ENCODE data around the gene MTHFD2L. TPM values are rescaled to one million over a fixed set of nuclear protein-coding genes. Genes with fewer than 3 reads are reported as not detected.

Gene MTHFD2L
- total RNA-seq, 1 donor from 2014 or later: 12.1 TPM

DNA sequence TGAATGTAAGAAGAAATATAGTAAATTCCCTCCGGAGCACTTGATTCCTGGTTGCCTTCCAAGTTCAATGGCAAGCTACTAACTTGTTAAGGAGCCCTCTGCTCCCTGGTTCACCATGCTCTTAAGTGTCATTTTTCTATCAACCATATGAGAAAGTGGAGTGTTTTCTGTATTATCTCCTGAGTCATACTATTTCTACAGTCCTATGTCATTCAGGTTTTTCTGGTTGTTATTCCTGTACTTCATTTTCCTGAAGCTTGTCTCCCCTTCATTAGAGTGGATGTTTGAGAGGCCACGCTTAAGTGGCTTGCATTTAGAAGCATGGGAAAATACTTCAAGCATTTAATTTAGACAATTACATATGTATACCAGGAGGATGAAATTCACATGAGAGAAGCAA is 135.6 kb downstream of the MTHFD2L start:
- DNase-seq (ENCODE audit: extremely low read depth, low read depth, low spot score): no peak

DNA sequence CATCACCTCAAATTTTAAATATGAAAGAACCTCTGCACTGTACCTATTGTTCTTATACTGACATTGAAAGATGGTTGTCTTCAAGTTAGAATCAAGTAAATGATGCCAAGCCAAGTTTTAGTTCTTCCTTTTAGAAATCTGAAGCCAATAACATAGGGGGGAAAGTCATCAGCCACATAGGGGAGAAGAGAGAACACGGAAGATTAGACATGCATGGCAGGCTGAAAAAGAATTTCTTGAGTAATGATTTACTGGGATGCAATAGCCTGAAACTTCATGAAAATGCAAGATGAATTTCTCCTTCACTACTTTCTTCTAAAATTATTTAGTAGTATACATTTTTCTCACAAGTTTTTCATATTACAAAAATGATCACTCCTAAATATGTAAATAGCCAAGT is 136.8 kb downstream of the MTHFD2L start:
- DNase-seq (ENCODE audit: extremely low read depth, low read depth, low spot score): no peak

- no peak for DNase-seq (ENCODE audit: extremely low read depth, low read depth, low spot score)
Measured at GRCh38 chr4:74297539-74297938, 139.6 kb downstream of the MTHFD2L start.

DNA sequence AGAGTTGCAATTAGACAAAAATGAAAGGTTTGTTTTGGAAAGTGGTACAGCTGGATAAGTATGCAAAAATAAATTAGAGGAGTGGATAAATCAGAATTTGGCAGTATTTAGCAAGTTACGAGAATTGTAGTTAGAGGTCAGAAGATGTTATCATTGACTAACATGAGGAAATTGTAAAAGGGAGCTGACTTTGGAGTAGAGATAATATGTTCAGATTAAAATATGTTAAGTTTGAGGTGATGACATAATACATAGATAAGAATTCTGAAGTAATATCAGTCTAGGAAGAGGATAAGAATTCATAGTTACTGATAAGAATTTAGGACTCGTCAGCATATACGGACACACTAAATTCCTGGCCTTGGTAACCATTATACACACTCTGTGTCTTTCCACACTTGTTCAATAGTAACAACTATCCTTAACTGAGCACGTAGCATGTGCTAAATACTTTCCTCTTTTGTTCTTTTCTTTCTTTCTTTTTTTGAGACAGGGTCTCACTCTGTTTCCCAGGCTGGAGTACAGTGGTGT is 146.2 kb downstream of the MTHFD2L start:
- no peak for DNase-seq (ENCODE audit: extremely low read depth, low read depth, low spot score)

DNA sequence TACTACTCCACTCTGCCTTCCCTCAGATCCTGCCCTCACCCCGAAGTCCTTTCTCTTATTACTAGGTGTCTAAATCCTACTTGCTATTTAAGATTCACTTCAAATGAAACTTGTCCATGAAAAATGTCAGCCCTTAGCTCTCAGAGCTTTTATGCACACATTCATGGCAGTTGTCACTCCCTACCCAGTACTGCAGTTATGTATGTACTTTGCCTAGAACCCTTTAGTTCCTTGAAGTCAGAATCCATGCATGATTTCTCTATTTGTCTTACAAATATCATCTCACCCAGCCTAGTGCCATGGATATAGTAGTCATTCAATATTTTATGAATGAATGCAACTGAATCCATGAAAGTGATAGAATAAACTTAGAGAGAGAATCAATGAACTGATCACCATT is 147.1 kb downstream of the MTHFD2L start:
- no peak for DNase-seq (ENCODE audit: extremely low read depth, low read depth, low spot score)

DNA sequence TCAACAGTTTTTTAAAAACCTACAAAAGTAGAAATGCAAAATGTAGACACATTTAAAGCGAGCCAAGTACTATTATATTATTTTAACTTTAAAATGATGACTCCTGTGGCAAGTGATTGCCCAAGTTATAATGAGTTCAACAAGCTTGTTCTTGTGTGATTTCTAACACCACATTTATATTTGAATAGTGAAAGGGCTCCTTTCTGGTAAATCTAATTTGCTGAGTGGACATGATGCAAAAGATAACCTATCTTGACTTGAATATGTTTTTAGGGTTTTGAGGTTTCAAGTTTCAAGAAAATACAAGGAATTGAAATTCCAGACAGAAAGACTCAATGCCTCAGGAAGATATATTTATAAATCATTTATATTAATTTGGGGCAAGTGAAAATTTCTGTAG is 149.3 kb downstream of the MTHFD2L start:
- DNase-seq (ENCODE audit: extremely low read depth, low read depth, low spot score): no peak

DNA sequence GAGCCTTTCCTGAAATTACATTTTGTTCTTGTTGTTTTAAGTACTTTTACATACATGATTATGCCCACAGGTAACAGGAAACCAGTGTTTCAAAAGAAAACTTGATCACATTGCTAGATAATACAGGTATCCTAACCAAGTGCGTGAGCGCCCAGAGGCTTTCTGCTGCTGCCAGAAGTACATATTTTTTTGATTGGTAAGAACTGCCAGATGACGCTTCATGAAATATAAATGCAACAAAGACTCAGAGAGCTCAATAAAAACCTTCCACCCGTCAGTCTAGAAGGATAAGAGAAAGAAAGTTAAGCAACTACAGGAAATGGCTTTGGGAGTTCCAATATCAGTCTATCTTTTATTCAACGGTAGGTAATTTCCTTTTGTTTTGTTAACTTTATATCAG is 150.3 kb downstream of the MTHFD2L start, which contains the start of gene EPGN:
Gene EPGN, plus strand, starts transcription at position 256 of the 400 bp plus-strand sequence. Its CDS starts 64 bp downstream, at position 320.
- no peak for DNase-seq (ENCODE audit: extremely low read depth, low read depth, low spot score)

- no peak for DNase-seq (ENCODE audit: extremely low read depth, low read depth, low spot score)
Measured at GRCh38 chr4:74309223-74309622, 151.3 kb downstream of the MTHFD2L start.

GRCh38 chr4:74311696-74312313 is 153.9 kb downstream of the MTHFD2L start:
- peak; percentile 65 for DNase-seq (ENCODE audit: extremely low read depth, low read depth, low spot score)

DNA sequence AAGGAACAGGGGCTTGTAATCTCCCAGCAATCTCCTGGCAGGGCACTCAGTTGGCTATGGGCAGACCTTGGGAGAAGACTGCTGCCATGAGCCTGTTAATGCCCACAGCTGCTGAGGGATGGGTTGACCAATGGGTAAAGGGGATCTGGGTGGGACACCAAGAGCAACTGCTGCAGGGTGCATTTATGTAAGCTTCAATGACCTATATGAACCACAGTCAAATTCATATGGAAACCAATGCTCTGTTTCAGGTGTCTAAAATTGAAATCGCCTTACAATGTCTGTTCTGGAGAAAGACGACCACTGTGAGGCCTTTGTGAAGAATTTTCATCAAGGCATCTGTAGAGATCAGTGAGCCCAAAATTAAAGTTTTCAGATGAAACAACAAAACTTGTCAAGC is 156.4 kb downstream of the MTHFD2L start:
- no peak for DNase-seq (ENCODE audit: extremely low read depth, low read depth, low spot score)

GRCh38 chr4:74314944-74315343 is 157.0 kb downstream of the MTHFD2L start:
- DNase-seq (ENCODE audit: extremely low read depth, low read depth, low spot score): no peak

DNA sequence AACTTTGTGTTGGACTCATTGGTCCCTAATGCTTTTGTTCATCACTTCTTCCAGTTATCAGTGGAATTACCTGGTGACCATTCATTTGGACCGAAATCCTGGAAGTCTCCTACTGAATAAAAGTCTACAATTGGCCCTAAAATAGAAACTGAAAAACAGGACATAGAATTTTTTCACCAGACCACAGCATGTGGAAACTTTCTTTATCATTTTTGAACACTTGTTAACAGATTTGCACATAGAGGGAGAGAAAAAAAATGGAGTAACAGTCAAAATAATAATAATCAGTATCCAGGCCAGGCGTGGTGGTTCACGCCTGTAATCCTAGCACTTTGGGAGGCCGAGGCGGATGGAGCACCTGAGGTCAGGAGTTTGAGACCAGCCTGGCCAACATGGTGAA is 157.5 kb downstream of the MTHFD2L start:
- no peak for DNase-seq (ENCODE audit: extremely low read depth, low read depth, low spot score)

DNA sequence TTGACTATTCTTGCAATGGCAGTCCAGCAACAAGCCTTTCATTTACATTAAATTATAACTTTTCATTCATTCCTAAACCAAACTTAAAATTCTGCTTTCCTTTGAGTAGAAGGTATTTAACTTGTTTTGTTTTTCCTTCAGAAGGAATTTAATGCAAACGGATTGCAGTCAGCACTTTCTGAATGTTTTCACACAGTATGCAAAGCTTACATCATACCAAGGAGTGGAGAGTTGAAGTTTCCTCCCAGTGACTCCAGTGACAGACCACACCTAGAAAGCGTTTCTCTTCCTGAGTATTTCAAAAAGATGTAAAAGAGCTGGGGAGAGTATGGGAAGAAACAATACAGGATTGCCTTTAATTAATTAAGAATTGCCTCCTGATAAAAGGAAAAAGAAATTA is 158.5 kb downstream of the MTHFD2L start:
- DNase-seq (ENCODE audit: extremely low read depth, low read depth, low spot score): no peak

- no peak for DNase-seq (ENCODE audit: extremely low read depth, low read depth, low spot score)
Measured at GRCh38 chr4:74317616-74318246, 159.8 kb downstream of the MTHFD2L start.

- DNase-seq (ENCODE audit: extremely low read depth, low read depth, low spot score): no peak
Measured at GRCh38 chr4:74318276-74318675, 160.4 kb downstream of the MTHFD2L start.

- DNase-seq (ENCODE audit: extremely low read depth, low read depth, low spot score): no peak
Measured at GRCh38 chr4:74319470-74319869, 161.6 kb downstream of the MTHFD2L start.

- peak; percentile 27 for DNase-seq (ENCODE audit: extremely low read depth, low read depth, low spot score)
Measured at GRCh38 chr4:74320559-74321118, 162.7 kb downstream of the MTHFD2L start.

GRCh38 chr4:74322301-74322700 is 164.4 kb downstream of the MTHFD2L start:
- no peak for DNase-seq (ENCODE audit: extremely low read depth, low read depth, low spot score)

DNA sequence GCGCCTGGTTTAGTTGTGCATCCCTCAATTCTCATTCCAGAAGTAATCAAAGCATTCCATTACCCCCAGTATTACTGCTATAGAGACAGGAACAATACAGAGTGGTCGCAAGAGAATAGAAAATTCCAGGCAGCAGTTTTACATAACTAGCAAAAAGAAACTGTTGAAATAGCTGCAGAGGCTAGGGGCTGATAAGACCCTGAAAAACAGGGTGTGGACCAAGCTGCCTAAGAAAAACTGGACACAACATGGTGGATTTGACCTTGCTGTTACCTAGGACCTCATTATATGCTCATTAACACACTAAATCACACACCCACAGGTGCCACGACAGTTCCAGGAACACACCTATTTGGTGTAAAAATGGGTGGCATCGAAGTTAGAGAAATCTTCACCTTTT is 165.7 kb downstream of the MTHFD2L start:
- no peak for DNase-seq (ENCODE audit: extremely low read depth, low read depth, low spot score)

DNA sequence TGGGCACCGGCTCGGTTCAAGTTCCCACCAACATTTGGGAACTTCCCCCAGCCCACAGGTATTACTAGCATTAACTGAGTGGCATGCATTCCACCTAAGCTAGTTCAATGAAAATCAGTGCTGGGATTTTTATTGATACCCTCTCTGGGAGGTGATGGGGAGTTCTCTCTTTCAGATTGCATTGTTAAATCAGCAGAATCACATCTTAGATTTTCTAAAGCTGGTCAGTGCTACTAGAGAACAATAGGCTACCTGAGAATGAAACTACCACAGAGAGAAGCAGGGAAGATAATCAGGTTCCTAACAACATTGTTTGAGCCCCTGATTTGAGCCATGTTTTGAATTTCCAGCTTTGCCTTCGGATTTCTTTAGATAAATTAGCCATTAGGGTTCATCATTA is 166.3 kb downstream of the MTHFD2L start:
- no peak for DNase-seq (ENCODE audit: extremely low read depth, low read depth, low spot score)

DNA sequence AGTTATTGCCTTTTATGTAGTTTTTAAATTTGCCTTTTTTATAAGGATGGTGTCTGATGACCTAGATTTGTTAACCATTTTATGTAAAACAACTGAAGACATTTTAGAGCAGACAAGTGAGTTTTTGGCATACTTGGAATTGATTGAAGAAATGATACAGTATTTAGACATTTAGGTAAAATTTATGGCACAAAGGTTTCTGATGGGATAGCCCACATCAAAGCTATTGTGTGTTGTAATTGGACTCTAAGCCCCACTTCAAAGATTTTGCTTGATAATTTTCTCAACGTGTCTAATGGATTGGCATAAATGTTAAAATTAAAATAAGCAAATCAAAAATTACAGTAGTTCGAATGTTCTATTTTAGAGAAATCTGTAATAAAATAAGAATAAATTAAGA is 168.0 kb downstream of the MTHFD2L start:
- no peak for DNase-seq (ENCODE audit: extremely low read depth, low read depth, low spot score)

DNA sequence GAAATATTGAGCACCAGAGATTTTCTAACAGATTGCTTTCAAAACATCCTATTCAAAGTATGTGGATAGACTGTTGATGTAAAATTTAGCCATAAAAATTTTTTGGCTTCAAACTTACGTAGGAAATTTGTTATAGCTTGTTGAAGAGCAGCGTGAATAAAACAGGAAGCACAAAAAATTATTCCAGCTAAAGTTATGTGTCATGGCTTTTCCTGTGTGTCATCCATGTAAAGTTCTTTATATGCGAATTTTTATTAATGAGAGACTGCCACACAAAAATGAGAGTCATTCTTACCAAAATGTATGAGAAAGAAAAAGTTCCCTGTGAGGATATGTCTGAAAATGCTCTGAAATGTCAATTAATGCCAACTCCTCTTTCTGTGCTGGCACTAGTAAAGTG is 169.8 kb downstream of the MTHFD2L start:
- DNase-seq (ENCODE audit: extremely low read depth, low read depth, low spot score): peak; percentile 7

Data from glomerular endothelial cell (primary cell).